Suppressor macrophage (primary cell): Measurements from ENCODE around the gene PROB1.
"Not testable (repeated sequence)": the region's sequence is repeated elsewhere in the genome, so short reads cannot be mapped to it uniquely, and the experiment has no call there.

Experiments
- DNase-seq, 4 experiments: peaks; one replicate each; pipeline ENCODE4 v3.0.0-alpha.2; 2020 to 2022

The PROB1 gene

DNA sequence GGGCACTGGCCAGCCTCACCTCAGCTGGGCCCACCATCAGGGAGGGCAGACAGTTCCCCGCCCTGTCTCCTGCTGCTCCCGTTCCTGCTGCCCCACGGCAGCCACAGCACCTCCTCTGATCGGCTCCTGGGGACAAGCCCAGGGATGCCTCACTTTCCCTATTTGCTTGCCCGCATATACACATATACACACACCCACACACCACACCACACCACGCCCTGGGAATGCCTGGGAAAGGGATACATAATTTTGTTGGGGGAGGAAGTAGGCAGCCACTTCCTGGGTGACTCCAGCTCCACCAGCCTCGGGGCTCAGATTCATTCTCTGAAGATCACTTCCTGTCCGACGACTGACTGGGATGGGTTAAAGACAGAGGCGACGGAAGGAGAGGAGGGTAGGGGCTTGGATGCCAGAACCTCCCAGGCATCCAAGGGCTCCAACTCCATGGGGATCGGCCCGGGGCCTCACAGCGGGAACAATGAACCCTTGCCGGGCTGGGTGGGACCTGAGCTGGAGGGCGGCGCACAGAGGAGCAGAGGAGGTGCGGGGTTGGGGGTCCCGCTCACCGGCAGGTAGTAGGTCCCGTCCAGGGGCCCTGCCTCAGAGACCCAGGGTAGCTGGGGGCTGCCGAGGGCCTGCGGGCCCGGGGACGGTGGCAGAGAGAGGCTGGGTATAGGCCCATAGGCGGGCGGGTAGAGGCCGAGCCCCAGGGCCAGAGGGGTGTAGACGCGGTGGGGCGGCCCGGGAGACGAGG, 3.2 kb downstream of the PROB1 start:
- peak; percentile 20 to 53 (median 48) for DNase-seq

DNA sequence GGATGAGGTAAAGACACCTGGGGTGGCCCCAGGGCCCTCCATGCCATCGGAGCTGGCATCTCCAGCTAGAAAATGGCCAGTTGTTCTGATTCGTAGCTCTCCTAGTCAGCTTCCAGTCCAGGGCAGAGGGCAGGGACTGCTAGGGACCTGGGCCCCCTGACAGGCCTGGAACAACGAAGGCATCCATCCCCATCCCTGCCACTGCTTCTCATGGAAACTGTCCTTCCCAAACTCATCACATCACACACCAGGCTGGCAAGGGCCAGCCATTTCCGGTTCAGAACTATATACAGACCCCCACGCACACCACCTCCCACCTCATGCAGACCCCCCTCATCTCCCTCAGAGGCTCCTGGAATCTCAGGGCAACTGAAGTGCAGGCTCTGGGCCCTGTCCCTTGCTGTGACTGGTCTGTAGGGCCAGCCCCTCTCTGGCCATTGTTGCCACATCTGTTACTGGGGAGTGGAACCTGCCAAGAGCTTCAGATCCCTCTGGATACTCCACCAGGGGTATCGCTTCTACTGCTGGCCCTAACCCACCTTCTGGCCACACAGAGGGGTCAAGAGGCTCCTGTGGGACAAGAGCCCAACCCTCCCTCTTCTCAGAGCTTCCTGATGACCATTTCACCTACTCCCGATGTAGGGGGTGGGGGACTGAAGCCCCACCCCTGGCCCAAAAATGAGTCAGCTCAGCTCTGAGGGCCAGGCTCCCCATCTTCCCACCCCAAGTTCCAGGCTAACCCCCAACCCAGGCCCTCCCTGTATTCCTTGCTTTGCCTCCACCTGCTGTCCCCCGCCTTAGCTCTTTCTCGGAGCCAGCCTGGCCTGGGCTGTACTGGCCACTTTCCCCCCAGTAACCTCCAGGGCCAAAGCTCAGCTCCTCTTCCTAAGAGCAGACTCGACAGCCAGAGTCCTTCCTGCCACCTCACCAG, 4.0 kb downstream of the PROB1 start:
- no peak for DNase-seq

GRCh38 chr5:139389701-139390638, 4.9 kb downstream of the PROB1 start, which contains the start of gene MZB1:
MZB1 (minus strand) TSS chr5:139389913; CDS start chr5:139389856, 57 bp downstream.
- DNase-seq: no peak

GRCh38 chr5:139388198-139388821, 6.6 kb downstream of the PROB1 start:
- no peak for DNase-seq

GRCh38 chr5:139387611-139388197, 7.2 kb downstream of the PROB1 start:
- no peak for DNase-seq

- DNase-seq: not testable (repeated sequence)
These were observed 7.9 kb downstream of the PROB1 start for GRCh38 chr5:139386956-139387355.

DNA sequence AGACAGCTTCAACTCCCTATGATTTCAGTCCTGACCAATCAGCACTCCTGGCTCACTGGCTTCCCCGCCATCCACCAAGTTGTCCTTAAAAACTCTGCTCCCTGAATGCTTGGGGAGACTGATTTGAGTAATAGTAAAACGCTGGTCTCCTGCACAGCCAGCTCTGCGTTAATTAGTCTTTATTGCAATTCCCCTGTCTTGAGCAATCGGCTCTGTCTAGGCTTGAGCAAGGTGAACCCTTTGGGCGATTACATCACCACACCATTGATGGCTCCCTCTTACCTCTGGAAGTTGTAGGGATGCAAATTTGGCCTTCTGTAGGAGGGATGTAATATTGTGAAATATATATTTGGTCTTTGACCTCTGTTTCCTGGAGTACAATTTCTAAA, 8.9 kb downstream of the PROB1 start:
- peak in 1 of 4 experiments; percentile 30 for DNase-seq

- DNase-seq: peak in 3 of 4 experiments; percentile 30 to 34 (median 32)
These were observed 9.5 kb downstream of the PROB1 start for GRCh38 chr5:139385061-139386049.

GRCh38 chr5:139384591-139385051, 10.3 kb downstream of the PROB1 start:
- no peak for DNase-seq

GRCh38 chr5:139383993-139384590, 10.8 kb downstream of the PROB1 start:
- no peak for DNase-seq

DNA sequence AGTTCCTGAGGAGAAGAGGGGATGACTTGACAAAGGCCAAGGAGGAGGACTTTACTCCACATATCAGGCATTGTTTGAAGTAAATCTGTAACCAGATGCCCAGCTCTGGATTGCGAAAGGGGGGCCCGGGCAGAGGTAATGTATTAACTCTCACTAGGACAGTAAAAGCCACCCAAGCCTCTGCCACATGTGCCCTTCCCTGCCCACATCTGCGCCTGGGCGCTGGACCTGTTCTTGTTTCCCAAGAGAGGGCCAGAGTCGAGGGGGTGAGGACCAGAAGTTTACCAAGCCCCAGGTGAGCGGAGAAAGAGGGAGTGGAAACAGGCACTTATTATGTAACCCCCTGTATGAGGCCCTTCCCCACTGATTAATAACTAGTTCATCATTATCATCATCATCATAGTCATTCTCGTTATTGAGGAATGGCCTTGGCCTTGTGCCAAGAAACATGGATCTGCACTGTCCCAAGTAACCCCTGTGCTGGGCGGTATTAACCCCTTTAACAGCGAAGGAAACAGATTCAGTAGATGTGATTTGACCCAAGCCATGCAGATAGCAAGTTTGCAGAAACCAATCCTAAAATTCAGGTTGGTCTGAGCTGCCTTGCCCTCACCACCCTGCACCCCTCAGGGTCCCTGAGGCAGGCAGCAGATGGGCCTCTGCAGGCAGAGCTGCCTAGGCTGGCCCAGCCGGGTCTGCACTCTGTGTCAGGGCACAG, 11.5 kb downstream of the PROB1 start, which contains the start of gene SLC23A1:
Gene SLC23A1, minus strand, starts transcription at position 23 of the 718 bp plus-strand sequence. CDS start 44 bp downstream, outside the sequence.
- no peak for DNase-seq

GRCh38 chr5:139382807-139383206, 12.1 kb downstream of the PROB1 start:
- no peak for DNase-seq

GRCh38 chr5:139381837-139382761, 12.8 kb downstream of the PROB1 start:
- DNase-seq: no peak

DNA sequence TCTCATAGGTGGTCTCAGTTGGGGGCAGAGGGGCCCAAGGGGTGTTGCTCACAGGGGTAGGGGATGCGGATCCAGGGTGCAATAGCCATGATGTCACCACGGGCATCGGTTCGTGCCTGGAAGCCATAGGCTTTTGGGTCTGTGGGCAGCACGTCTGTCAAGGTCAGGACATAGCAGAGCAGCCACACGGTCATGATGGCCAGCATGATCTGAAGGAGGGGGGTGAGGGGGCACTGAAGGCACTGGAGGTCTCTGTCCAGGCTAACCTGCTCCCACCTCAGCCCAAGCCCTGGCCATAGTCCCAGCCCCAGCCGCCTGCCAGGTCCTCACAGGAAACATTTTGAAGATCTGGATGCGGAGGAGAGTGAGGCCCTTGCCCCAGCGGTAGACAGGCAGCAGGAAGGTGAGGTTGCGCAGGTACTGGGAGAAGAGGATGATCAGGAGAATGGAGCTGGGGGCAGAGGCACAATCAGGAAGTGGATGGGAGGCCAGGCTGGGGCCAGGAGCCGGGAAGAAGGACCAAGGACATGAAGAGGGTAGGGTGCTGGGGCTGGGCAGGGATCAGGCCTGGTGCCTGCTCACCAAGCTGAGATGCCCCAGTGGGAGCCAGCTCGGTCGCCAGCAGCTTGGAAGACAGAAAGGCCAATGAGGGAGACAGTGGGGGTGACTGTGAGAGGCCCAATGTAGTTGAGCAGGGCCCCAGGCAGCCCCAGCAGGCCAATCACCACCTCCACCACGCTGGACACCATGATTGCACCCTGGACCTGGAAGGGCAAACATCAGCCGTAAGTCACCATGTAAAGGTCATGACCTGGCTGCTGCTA, 15.1 kb downstream of the PROB1 start:
- no peak for DNase-seq

DNA sequence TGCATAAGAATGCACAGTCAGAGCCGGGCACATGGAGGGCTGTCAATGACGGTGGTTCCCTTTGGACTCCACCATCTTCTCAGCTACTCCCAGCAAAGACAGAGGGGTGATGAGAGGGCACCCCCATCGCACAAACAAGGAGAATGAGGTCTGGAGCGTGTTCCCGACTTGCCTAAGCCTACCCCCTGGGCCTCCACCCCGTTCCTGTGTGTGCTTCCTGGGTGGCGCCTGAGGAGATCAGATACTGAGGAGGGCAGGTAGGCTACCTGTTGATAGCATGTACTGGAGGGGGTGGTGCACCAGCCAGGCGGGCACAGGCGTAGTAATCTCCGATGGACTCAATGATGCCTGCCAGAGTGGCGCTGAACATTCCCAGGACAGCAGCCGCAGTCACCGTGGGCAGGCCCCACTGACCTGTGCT, 16.0 kb downstream of the PROB1 start:
- no peak for DNase-seq

- DNase-seq: no peak
These were observed 16.6 kb downstream of the PROB1 start for GRCh38 chr5:139378101-139378825.
